GM12878 (cell line): ENCODE data around the gene SERPINB13. TPM values are rescaled to one million over a fixed set of nuclear protein-coding genes. Genes with fewer than 3 reads are reported as not detected.

Source experiments
- ATAC-seq: fragments of 200-7000 bp; cut with Tn5 transposase; 3 replicates; pipeline ENCODE4 v1.9.1; 2020; ENCODE audit warnings: mild to moderate bottlenecking, moderate library complexity
- BruUV-seq: library from RNA; stranded (reverse); fragments of 400-500 nt; replicated peaks from 2 replicates; lab custom pipeline; 2021; lab: Mats Ljungman, UMichigan
- CTCF ChIA-PET: fragments of 300-600 bp; sonication (Branson Sonifier 250); formaldehyde crosslinking; extraction: SDS; loops from one replicate; lab custom pipeline; 2021; ENCODE audit warnings: inconsistent platforms; lab: Yijun Ruan, JAX
- POLR2A ChIA-PET: fragments of 350-600 bp; formaldehyde crosslinking; extraction: SDS; loops from one replicate; lab custom pipeline; 2021; ENCODE audit warnings: inconsistent platforms; lab: Charles Lee
- RAD21 ChIA-PET: fragments of 300-600 bp; sonication (Branson Sonifier 250); formaldehyde crosslinking; loops from one replicate; lab custom pipeline; 2023; ENCODE audit warnings: antibody characterized with exemption; ENCODE audit not compliant: unreplicated experiment; lab: Charles Lee
- SMC1A ChIA-PET: fragments of 300-600 bp; sonication (Branson Sonifier 250); formaldehyde crosslinking; loops from one replicate; lab custom pipeline; 2023; ENCODE audit not compliant: unreplicated experiment, uncharacterized antibody; lab: Charles Lee
- DNase-seq: peaks from one replicate; pipeline ENCODE4 v3.0.0-alpha.2; 2011; ENCODE audit warnings: low read depth, low spot score
- FAIRE-seq: peaks from 3 replicates; lab custom pipeline; 2011; peaks lifted over from hg19 to GRCh38; lab: Jason Lieb, UNC
- H2AFZ ChIP-seq: 2 replicates; pipeline ENCODE4 v1.6.0; 2011; ENCODE audit warnings: low read depth, low read length, control low read depth; ENCODE audit not compliant: control insufficient read depth
- H3K27ac ChIP-seq: 2 replicates; pipeline ENCODE4 v1.5.1; 2011; ENCODE audit warnings: control low read depth; ENCODE audit not compliant: control insufficient read depth, insufficient read depth
- H3K27me3 ChIP-seq, 2 experiments: replicated peaks in 1 of 2; 2 replicates each; pipeline versions ENCODE4 v1.6.0 to v1.6.1; 2011; ENCODE audit warnings: low read length in 1 of 2; ENCODE audit not compliant: control insufficient read depth in 2 of 2, insufficient read depth in 2 of 2
- H3K36me3 ChIP-seq, 2 experiments: 2 replicates each; pipeline ENCODE4 v1.5.1; 2011; ENCODE audit warnings: low read length in 1 of 2; ENCODE audit not compliant: control insufficient read depth in 2 of 2, insufficient read depth in 2 of 2
- H3K4me1 ChIP-seq: 2 replicates; pipeline ENCODE4 v1.6.1; 2011; ENCODE audit warnings: mild to moderate bottlenecking, low read length, moderate library complexity, mixed read lengths; ENCODE audit not compliant: control insufficient read depth, insufficient read depth
- H3K4me2 ChIP-seq: 2 replicates; pipeline ENCODE4 v1.6.0; 2011; ENCODE audit warnings: control low read depth; ENCODE audit not compliant: control insufficient read depth, insufficient read depth
- H3K4me3 ChIP-seq: fragments of 200-600 bp; sonication (generic); 2 replicates; pipeline ENCODE4 v1.5.1; 2016
- H3K79me2 ChIP-seq: 2 replicates; pipeline ENCODE4 v1.6.0; 2011; ENCODE audit warnings: low read length; ENCODE audit not compliant: control insufficient read depth, insufficient read depth
- H3K9ac ChIP-seq: 2 replicates; pipeline ENCODE4 v1.8.0; 2011; ENCODE audit warnings: low read length, control low read depth, mixed read lengths; ENCODE audit not compliant: control insufficient read depth, insufficient read depth
- H3K9me3 ChIP-seq: replicated peaks from 3 replicates; pipeline ENCODE4 v1.5.1; 2011; ENCODE audit warnings: mild to moderate bottlenecking, low read length; ENCODE audit not compliant: control insufficient read depth, insufficient read depth
- H4K20me1 ChIP-seq: 2 replicates; pipeline ENCODE4 v1.6.0; 2011; ENCODE audit not compliant: control insufficient read depth, insufficient read depth
- BACH1 ChIP-seq: fragments of 450-650 bp; IDR thresholded peaks from 2 replicates; pipeline ENCODE4 v1.6.1; 2017; ENCODE audit warnings: mild to moderate bottlenecking, borderline replicate concordance
- EGR1 ChIP-seq, 2 experiments: IDR thresholded peaks; 1 replicate in 1 of 2; 2 replicates in 1 of 2; pipeline ENCODE4 v1.6.1; 2011 to 2012; ENCODE audit warnings: low read depth in 2 of 2, low read length in 2 of 2, borderline replicate concordance in 1 of 2, mild to moderate bottlenecking in 1 of 2, moderate library complexity in 1 of 2
- FOXM1 ChIP-seq: IDR thresholded peaks from 2 replicates; pipeline ENCODE4 v1.6.1; 2012; ENCODE audit warnings: low read depth, mild to moderate bottlenecking, inconsistent platforms, low read length, moderate library complexity
- JUND ChIP-seq: IDR thresholded peaks from 2 replicates; pipeline ENCODE4 v1.6.1; 2012; ENCODE audit warnings: low read depth, mild to moderate bottlenecking, low read length, improper control_type of control experiment, moderate library complexity
- LARP7 ChIP-seq: fragments of 450-650 bp; IDR thresholded peaks from 2 replicates; pipeline ENCODE4 v1.6.1; 2017; ENCODE audit warnings: mild to moderate bottlenecking
- MTA2 ChIP-seq: fragments of 450-650 bp; IDR thresholded peaks from 2 replicates; pipeline ENCODE4 v1.6.1; 2016; ENCODE audit warnings: low read depth, mild to moderate bottlenecking, moderate library complexity
- NR2C1 ChIP-seq: fragments of 450-650 bp; IDR thresholded peaks from 2 replicates; pipeline ENCODE4 v1.6.1; 2017; ENCODE audit warnings: antibody characterized with exemption, mild to moderate bottlenecking, moderate library complexity
- RAD21 ChIP-seq: IDR thresholded peaks from 2 replicates; pipeline ENCODE4 v1.6.1; 2011; ENCODE audit warnings: mild to moderate bottlenecking, low read depth, low read length, moderate library complexity; ENCODE audit not compliant: insufficient read depth
- RAD51 ChIP-seq: fragments of 450-650 bp; IDR thresholded peaks from 2 replicates; pipeline ENCODE4 v1.6.1; 2016; ENCODE audit warnings: moderate library complexity, mild to moderate bottlenecking, inconsistent platforms
- RBBP5 ChIP-seq: fragments of 200-600 bp; sonication (generic); conservative IDR thresholded peaks from 2 replicates; pipeline ENCODE4 v1.6.1; 2016
- RFX5 ChIP-seq: IDR thresholded peaks from 2 replicates; pipeline ENCODE4 v1.6.1; 2011; ENCODE audit warnings: low read depth, low read length, improper control_type of control experiment
- ZNF384 ChIP-seq: IDR thresholded peaks from 2 replicates; pipeline ENCODE4 v1.6.1; 2012; ENCODE audit warnings: low read depth, mild to moderate bottlenecking, low read length, improper control_type of control experiment, borderline replicate concordance
- ZSCAN29 ChIP-seq: fragments of 450-650 bp; IDR thresholded peaks from 2 replicates; pipeline ENCODE4 v1.6.1; 2017; ENCODE audit warnings: mild to moderate bottlenecking, moderate library complexity
- WGBS: methylation state at CpG from one replicate; pipeline ENCODE4 v1.1.6; 2016; ENCODE audit warnings: low lambda C conversion rate; ENCODE audit not compliant: insufficient replicate concordance, insufficient coverage; ENCODE audit errors: missing lambda C conversion rate; 5-methylcytosine and 5-hydroxymethylcytosine counted together
- in situ Hi-C: fragments of 300-500 bp; cut with MboI; formaldehyde crosslinking; loops from 9 replicates; pipeline ENCODE4 v1.14.3; 2018; ENCODE audit warnings: mixed read lengths
- intact Hi-C: fragments of 100-400 bp; cut with micrococcal nuclease; formaldehyde crosslinking; loops from one replicate; pipeline ENCODE4 v1.14.2; 2022; ENCODE audit not compliant: unreplicated experiment
- polyA plus RNA-seq, 11 experiments: library from polyadenylated mRNA; depleted of rRNA in 4 of 11; unstranded in 6 of 11; stranded (reverse) in 5 of 11; fragments of >200 nt; fragmentation: Nextera tagmentation in 4 of 11; fragmentation: Illumina TruSeq in 1 of 11; extraction: Ambion mirVana in 4 of 11; extraction: Trizol in 1 of 11; gene quantifications; 1 replicate in 1 of 11; 2 replicates in 10 of 11; pipeline versions ENCODE4 v1.2.1 to v1.2.3, GENCODE V29; 2011 to 2016; ENCODE audit warnings: inconsistent platforms in 2 of 11, missing spikeins in 2 of 11, low read depth in 1 of 11
- total RNA-seq, 4 experiments: library from RNA; depleted of rRNA in 3 of 4; stranded (reverse); fragments of >200 nt in 3 of 4; fragmentation: Illumina TruSeq in 1 of 4; extraction: Trizol in 1 of 4; gene quantifications; 2 replicates each; pipeline versions ENCODE4 v1.2.1 to v1.2.3, GENCODE V29; 2013 to 2021
- TF ChIP-seq, protein P1 (sequence below): fragments of 450-650 bp; formaldehyde crosslinking; IDR thresholded peaks from 2 replicates; pipeline ENCODE4 v1.5.0; 2022; ENCODE audit warnings: mild to moderate bottlenecking, missing genetic modification characterization
- TF ChIP-seq, protein P2 (sequence below): fragments of 450-650 bp; IDR thresholded peaks from 2 replicates; pipeline ENCODE4 v1.6.1; 2017; ENCODE audit warnings: mild to moderate bottlenecking
- TF ChIP-seq, protein P3 (sequence below): fragments of 450-650 bp; IDR thresholded peaks from 2 replicates; pipeline ENCODE4 v1.6.1; 2018; ENCODE audit warnings: borderline replicate concordance, mild to moderate bottlenecking; ENCODE audit not compliant: partially characterized antibody

SERPINB13 gene
- total and polyA plus RNA-seq, 10 of the 15 experiments (the other 5 are each of a cell fraction or from before 2014, with no cell fraction given), result not detected

DNA sequence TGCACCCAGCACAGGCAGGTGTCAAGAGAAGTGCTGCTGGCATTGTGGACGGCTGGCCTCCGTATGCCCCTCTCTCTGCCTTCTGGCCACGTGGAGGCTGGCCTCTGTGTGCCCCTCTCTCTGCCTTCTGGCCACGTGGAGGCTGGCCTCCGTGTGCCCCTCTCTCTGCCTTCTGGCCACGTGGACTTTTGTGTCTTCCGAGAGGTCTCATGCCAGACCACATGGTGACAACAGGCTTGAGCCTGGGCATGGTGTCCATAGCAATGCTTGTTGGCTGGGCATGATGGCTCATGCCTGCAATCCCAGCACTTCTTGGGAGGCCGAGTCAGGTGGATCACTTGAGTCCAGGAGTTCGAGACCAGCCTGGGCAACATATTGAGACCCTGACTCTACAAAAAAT lies 19.3 kb upstream of the SERPINB13 start:
- CTCF ChIA-PET, result interaction anchor here (2.2 to 5.3 kb wide), 2 partner anchors 10 to 13 kb away, joined by 8 to 44 read pairs; no protein-coding TSS in a partner anchor
- WGBS, result 20% methylated on average over 9 of the region's 9 CpGs

More for the DNA sequence above, 19.3 kb upstream of the SERPINB13 start:
- DNase-seq (no peak), FAIRE-seq (no peak)
- BruUV-seq, result no TSS peak
- no peaks in the 10 kb centered on the region for H4K20me1 ChIP-seq
- ChIA-PET SMC1A (interaction anchor here (1.2 to 2.7 kb wide), 2 partner anchors 11 to 23 kb away, joined by 3 to 20 read pairs; no protein-coding TSS in a partner anchor), RAD21 (no interaction called here)
- in situ Hi-C loops, result no loop called here
- H3K27ac ChIP-seq, result no peak overlapping the region
- H3K27me3 ChIP-seq, result peaks cover 0 to 5% of the 10 kb centered on the region in 2 experiments; a peak in 2 of 4 replicates
- H3K79me2 ChIP-seq, result no peaks in the 10 kb centered on the region
- no peak overlapping the region for H3K4me2 ChIP-seq
- H3K36me3 ChIP-seq, result no peaks in the 10 kb centered on the region
- H2AFZ ChIP-seq, result no peak overlapping the region
- no peaks in the 10 kb centered on the region for H3K4me1 ChIP-seq
- H3K9me3 ChIP-seq, result no peaks in the 10 kb centered on the region
- no peak for TF ChIP-seq ZNF384
- no peak for TF ChIP-seq JUND
- TF ChIP-seq LARP7, result no peak
- no peak for TF ChIP-seq RBBP5
- TF ChIP-seq BACH1, result no peak
- TF ChIP-seq ZSCAN29, result no peak
- TF ChIP-seq RFX5, result no peak
- no peak for TF ChIP-seq MTA2
- TF ChIP-seq NR2C1, result no peak
- TF ChIP-seq RAD21, result no peak
- TF ChIP-seq, protein P1, sequence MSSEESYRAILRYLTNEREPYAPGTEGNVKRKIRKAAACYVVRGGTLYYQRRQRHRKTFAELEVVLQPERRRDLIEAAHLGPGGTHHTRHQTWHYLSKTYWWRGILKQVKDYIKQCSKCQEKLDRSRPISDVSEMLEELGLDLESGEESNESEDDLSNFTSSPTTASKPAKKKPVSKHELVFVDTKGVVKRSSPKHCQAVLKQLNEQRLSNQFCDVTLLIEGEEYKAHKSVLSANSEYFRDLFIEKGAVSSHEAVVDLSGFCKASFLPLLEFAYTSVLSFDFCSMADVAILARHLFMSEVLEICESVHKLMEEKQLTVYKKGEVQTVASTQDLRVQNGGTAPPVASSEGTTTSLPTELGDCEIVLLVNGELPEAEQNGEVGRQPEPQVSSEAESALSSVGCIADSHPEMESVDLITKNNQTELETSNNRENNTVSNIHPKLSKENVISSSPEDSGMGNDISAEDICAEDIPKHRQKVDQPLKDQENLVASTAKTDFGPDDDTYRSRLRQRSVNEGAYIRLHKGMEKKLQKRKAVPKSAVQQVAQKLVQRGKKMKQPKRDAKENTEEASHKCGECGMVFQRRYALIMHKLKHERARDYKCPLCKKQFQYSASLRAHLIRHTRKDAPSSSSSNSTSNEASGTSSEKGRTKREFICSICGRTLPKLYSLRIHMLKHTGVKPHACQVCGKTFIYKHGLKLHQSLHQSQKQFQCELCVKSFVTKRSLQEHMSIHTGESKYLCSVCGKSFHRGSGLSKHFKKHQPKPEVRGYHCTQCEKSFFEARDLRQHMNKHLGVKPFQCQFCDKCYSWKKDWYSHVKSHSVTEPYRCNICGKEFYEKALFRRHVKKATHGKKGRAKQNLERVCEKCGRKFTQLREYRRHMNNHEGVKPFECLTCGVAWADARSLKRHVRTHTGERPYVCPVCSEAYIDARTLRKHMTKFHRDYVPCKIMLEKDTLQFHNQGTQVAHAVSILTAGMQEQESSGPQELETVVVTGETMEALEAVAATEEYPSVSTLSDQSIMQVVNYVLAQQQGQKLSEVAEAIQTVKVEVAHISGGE, result no peak
- TF ChIP-seq, protein P2, sequence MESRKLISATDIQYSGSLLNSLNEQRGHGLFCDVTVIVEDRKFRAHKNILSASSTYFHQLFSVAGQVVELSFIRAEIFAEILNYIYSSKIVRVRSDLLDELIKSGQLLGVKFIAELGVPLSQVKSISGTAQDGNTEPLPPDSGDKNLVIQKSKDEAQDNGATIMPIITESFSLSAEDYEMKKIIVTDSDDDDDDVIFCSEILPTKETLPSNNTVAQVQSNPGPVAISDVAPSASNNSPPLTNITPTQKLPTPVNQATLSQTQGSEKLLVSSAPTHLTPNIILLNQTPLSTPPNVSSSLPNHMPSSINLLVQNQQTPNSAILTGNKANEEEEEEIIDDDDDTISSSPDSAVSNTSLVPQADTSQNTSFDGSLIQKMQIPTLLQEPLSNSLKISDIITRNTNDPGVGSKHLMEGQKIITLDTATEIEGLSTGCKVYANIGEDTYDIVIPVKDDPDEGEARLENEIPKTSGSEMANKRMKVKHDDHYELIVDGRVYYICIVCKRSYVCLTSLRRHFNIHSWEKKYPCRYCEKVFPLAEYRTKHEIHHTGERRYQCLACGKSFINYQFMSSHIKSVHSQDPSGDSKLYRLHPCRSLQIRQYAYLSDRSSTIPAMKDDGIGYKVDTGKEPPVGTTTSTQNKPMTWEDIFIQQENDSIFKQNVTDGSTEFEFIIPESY, result no peak
- TF ChIP-seq, protein P3, sequence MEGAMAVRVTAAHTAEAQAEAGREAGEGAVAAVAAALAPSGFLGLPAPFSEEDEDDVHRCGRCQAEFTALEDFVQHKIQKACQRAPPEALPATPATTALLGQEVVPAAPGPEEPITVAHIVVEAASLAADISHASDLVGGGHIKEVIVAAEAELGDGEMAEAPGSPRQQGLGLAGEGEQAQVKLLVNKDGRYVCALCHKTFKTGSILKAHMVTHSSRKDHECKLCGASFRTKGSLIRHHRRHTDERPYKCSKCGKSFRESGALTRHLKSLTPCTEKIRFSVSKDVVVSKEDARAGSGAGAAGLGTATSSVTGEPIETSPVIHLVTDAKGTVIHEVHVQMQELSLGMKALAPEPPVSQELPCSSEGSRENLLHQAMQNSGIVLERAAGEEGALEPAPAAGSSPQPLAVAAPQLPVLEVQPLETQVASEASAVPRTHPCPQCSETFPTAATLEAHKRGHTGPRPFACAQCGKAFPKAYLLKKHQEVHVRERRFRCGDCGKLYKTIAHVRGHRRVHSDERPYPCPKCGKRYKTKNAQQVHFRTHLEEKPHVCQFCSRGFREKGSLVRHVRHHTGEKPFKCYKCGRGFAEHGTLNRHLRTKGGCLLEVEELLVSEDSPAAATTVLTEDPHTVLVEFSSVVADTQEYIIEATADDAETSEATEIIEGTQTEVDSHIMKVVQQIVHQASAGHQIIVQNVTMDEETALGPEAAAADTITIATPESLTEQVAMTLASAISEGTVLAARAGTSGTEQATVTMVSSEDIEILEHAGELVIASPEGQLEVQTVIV, result no peak
- TF ChIP-seq RAD51, result no peak
- no peak for TF ChIP-seq EGR1 (IDR thresholded peaks at IDR 0.05; ENCODE audit: borderline replicate concordance in 1 of 2, low read depth in 2 of 2, low read length in 2 of 2)
- no peak for TF ChIP-seq FOXM1
- TF ChIP-seq, all 136 proteins: peak for 0
- no peak for ATAC-seq
- intact Hi-C loops, result no loop called here
- POLR2A ChIA-PET, result no interaction called here
- Histone ChIP-seq H3K9ac (no peak overlapping the region), H3K4me3 (no peak overlapping the region)
